MM.1S (cell line): Measurements from ENCODE around the gene SLC12A3.

ENCODE experiments used
- EZH2phosphoT487 ChIP-seq: fragments of 300-600 bp; sonication (generic); IDR thresholded peaks from 2 replicates; pipeline ENCODE4 v1.6.1; 2018; ENCODE audit warnings: antibody characterized with exemption, low read length
- TF ChIP-seq, protein P1 (sequence below): fragments of 300-600 bp; sonication (generic); IDR thresholded peaks from 2 replicates; pipeline ENCODE4 v1.5.1; 2016; ENCODE audit warnings: antibody characterized with exemption, low read length, mixed read lengths

DNA sequence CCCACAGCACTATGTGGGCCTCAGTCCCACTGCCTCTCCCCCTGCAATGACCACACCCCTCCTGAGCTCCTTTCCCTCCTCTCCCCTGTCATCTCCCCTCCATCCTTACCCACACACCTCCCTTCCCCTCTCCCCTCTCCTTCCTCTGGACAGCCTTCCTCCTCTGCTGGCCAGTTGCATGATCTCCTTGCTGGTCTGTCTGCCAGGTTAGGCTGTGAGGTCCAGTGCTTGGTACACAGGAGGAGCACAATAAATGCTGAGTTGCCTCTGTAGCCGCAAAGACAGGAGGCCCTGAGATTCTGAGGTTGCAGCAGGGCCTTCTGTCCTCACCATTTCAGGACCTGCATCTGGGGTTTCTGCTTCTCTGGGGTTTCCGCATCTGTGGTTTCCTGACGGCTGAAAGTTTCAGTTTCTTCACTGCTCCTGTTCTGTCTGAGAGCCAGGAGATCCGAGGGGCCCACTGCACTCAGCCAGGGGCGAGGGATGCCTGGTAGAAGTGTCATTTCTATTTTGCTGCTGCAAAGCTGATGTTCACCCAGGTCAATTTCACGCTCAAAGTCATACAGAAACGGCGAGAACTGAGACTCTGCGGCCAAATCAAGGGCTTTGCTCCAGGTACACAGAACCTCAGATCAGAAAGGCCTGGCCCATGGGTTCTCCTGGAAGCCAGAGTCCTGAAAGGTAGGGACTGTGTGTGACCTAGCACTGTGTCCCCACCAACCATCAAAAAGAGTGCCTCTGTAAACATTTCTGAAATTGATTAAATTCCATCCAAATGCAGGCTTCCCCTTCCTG is 4.6 kb upstream of the SLC12A3 start:
- TF ChIP-seq, protein P1, sequence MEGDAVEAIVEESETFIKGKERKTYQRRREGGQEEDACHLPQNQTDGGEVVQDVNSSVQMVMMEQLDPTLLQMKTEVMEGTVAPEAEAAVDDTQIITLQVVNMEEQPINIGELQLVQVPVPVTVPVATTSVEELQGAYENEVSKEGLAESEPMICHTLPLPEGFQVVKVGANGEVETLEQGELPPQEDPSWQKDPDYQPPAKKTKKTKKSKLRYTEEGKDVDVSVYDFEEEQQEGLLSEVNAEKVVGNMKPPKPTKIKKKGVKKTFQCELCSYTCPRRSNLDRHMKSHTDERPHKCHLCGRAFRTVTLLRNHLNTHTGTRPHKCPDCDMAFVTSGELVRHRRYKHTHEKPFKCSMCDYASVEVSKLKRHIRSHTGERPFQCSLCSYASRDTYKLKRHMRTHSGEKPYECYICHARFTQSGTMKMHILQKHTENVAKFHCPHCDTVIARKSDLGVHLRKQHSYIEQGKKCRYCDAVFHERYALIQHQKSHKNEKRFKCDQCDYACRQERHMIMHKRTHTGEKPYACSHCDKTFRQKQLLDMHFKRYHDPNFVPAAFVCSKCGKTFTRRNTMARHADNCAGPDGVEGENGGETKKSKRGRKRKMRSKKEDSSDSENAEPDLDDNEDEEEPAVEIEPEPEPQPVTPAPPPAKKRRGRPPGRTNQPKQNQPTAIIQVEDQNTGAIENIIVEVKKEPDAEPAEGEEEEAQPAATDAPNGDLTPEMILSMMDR = no peak
- TF ChIP-seq EZH2phosphoT487 = no peak
